Trophoblast cell (in vitro differentiated cells and primary cell): ENCODE results near the gene SSNA1.

Experiments
- DNase-seq, 2 donors: peaks; one replicate each; pipeline ENCODE4 v3.0.0-alpha.2; 2016
- H2AFZ ChIP-seq: 2 replicates; pipeline ENCODE4 v1.6.1; 2013; ENCODE audit warnings: low read length, moderate library complexity, mild to moderate bottlenecking; ENCODE audit not compliant: insufficient read depth, poor library complexity
- H2AK5ac ChIP-seq: 2 replicates; pipeline ENCODE4 v1.6.1; 2013; ENCODE audit warnings: mild to moderate bottlenecking, low read length
- H2BK120ac ChIP-seq: 2 replicates; pipeline ENCODE4 v1.6.1; 2013; ENCODE audit warnings: low read length, mild to moderate bottlenecking, moderate library complexity; ENCODE audit not compliant: insufficient read depth, poor library complexity
- H2BK12ac ChIP-seq: 2 replicates; pipeline ENCODE4 v1.6.1; 2013; ENCODE audit warnings: mild to moderate bottlenecking, low read length, moderate library complexity
- H2BK5ac ChIP-seq: 2 replicates; pipeline ENCODE4 v1.6.1; 2013; ENCODE audit warnings: low read length, low read depth, moderate library complexity, mild to moderate bottlenecking; ENCODE audit not compliant: poor library complexity
- H3K14ac ChIP-seq: 2 replicates; pipeline ENCODE4 v1.6.1; 2013; ENCODE audit warnings: mild to moderate bottlenecking, low read length
- H3K18ac ChIP-seq: 2 replicates; pipeline ENCODE4 v1.6.1; 2013; ENCODE audit warnings: mild to moderate bottlenecking, low read length
- H3K23ac ChIP-seq: 2 replicates; pipeline ENCODE4 v1.6.1; 2013; ENCODE audit warnings: low read length
- H3K27ac ChIP-seq: 2 replicates; pipeline ENCODE4 v1.5.1; 2013; ENCODE audit warnings: low read depth, mild to moderate bottlenecking, inconsistent platforms, low read length, moderate library complexity
- H3K27me3 ChIP-seq: 2 replicates; pipeline ENCODE4 v1.6.1; 2013; ENCODE audit warnings: inconsistent platforms, mild to moderate bottlenecking, low read length, moderate library complexity; ENCODE audit not compliant: insufficient read depth
- H3K36me3 ChIP-seq, 2 experiments: 1 replicate in 1 of 2; 2 replicates in 1 of 2; pipeline ENCODE4 v1.6.1; 2013; ENCODE audit warnings: low read length in 2 of 2, mild to moderate bottlenecking in 2 of 2, moderate library complexity in 1 of 2; ENCODE audit not compliant: insufficient read depth in 2 of 2, control insufficient read depth in 1 of 2
- H3K4ac ChIP-seq: 2 replicates; pipeline ENCODE4 v1.6.1; 2013; ENCODE audit warnings: low read depth, mild to moderate bottlenecking, low read length, moderate library complexity
- H3K4me1 ChIP-seq, 2 experiments: 1 replicate in 1 of 2; 2 replicates in 1 of 2; pipeline ENCODE4 v1.6.1; 2013; ENCODE audit warnings: low read length in 2 of 2, mild to moderate bottlenecking in 2 of 2, moderate library complexity in 1 of 2; ENCODE audit not compliant: insufficient read depth in 2 of 2, control insufficient read depth in 1 of 2
- H3K4me2 ChIP-seq: 2 replicates; pipeline ENCODE4 v1.6.1; 2013; ENCODE audit warnings: inconsistent platforms, mild to moderate bottlenecking, low read length, moderate library complexity
- H3K4me3 ChIP-seq: 2 replicates; pipeline ENCODE4 v1.5.1; 2013; ENCODE audit warnings: mild to moderate bottlenecking, low read depth, low read length, inconsistent platforms
- H3K79me1 ChIP-seq: one replicate; pipeline ENCODE4 v1.6.1; 2013; ENCODE audit warnings: low read length
- H3K79me2 ChIP-seq: 2 replicates; pipeline ENCODE4 v1.6.1; 2013; ENCODE audit warnings: low read length, mild to moderate bottlenecking; ENCODE audit not compliant: control insufficient read depth, insufficient read depth, poor library complexity
- H3K9ac ChIP-seq: 2 replicates; pipeline ENCODE4 v1.6.1; 2013; ENCODE audit warnings: mild to moderate bottlenecking, low read length
- H3K9me3 ChIP-seq: 2 replicates; pipeline ENCODE4 v1.6.1; 2013; ENCODE audit warnings: low read depth, mild to moderate bottlenecking, control low read depth, inconsistent platforms, low read length; ENCODE audit not compliant: insufficient read depth
- H4K12ac ChIP-seq: 2 replicates; pipeline ENCODE4 v1.6.1; 2013; ENCODE audit warnings: low read depth, mild to moderate bottlenecking, low read length, moderate library complexity
- H4K8ac ChIP-seq: 2 replicates; pipeline ENCODE4 v1.6.1; 2013; ENCODE audit warnings: low read depth, mild to moderate bottlenecking, low read length, moderate library complexity
- H4K91ac ChIP-seq: one replicate; pipeline ENCODE4 v1.6.1; 2013; ENCODE audit warnings: low read depth, mild to moderate bottlenecking, low read length, moderate library complexity
- WGBS: extraction: QIAGEN DNeasy Blood & Tissue Kit; methylation state at CpG from one replicate; pipeline ENCODE4 v1.1.7; 2013; ENCODE audit warnings: missing lambda C conversion rate; ENCODE audit not compliant: insufficient read length, insufficient coverage; ENCODE audit errors: extremely low coverage; 5-methylcytosine and 5-hydroxymethylcytosine counted together

Gene SSNA1

DNA sequence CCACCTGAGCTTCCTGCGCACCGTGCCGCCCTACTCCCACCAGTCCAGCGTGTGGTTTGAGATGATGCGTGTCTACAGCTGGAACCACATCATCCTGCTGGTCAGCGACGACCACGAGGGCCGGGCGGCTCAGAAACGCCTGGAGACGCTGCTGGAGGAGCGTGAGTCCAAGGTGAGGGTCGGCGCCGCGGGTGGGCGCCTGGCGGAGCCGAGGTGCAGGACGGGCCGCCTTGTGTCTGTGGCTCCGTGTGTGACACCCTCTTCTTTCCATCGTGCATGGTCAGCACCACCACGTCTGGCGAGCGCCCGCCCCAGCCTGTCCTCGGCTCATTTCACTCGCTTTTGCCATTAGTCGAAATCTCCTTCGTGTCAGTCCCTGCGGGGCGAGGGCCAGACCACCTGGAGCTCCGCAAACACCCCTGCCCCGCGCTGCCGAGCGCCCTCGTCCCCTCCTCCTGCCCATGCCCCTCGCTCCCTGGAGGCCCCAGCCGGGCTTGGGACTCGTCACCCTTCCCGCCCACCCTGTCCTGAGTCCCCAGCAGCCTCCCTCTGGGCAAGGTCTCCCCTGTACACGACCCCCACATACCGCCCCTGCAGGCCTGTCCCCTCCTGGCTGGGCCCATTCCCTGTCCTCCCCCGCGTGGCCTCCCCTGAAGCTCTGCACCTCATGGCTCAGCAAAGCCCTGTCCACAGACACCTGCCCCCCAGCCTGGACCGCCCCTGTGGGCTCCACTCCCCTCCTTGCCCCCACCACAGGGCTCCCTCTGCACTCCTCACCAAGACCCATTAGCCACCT is 42.5 kb upstream of the SSNA1 start:
- H3K4me3 ChIP-seq, result no peak overlapping the region
- DNase-seq, result no peak
- H3K79me1 ChIP-seq, result no peaks in the 10 kb centered on the region
- no peak overlapping the region for H4K91ac ChIP-seq
- H3K9ac ChIP-seq, result no peak overlapping the region
- H2AFZ ChIP-seq, result no peak overlapping the region
- no peak overlapping the region for H2BK120ac ChIP-seq
- H3K23ac ChIP-seq, result no peak overlapping the region
- no peak overlapping the region for H3K18ac ChIP-seq
- H3K36me3 ChIP-seq, result no peaks in the 10 kb centered on the region
- H3K4me2 ChIP-seq, result no peak overlapping the region
- peaks cover 13% of the 10 kb centered on the region for H3K9me3 ChIP-seq
- no peaks in the 10 kb centered on the region for H3K79me2 ChIP-seq
- H3K4ac ChIP-seq, result no peak overlapping the region
- H3K27me3 ChIP-seq, result peaks cover 2% of the 10 kb centered on the region
- H2AK5ac ChIP-seq, result no peak overlapping the region
- no peak overlapping the region for H2BK5ac ChIP-seq
- H3K4me1 ChIP-seq, result no peaks in the 10 kb centered on the region
- H2BK12ac ChIP-seq, result no peak overlapping the region
- no peak overlapping the region for H4K8ac ChIP-seq
- no peak overlapping the region for H3K27ac ChIP-seq
- H3K14ac ChIP-seq, result no peak overlapping the region
- H4K12ac ChIP-seq, result no peak overlapping the region
- no CpG with 5 or more reads among the region's 49 CpGs for WGBS

DNA sequence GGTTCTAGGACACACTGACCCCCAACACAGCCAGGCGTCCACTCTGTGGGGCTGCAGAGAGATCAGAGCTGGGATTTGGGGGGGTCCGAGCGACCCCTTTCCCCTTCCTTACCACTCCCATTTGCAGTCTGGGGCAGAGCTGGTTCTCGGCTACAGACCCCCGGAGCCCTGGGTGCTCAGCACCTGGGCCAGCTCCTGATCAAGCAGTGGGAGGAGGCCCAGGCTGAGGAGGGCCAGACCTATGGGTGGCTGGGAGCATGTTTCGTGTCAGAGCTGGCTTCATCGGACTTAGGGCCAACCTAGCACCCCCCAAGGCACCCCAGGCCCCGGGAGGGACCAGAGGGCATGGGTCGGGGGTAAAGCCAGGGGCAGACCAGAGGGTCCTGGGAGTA is 42.0 kb upstream of the SSNA1 start:
- Histone ChIP-seq H2AFZ (no peak overlapping the region), H3K79me1 (no peaks in the 10 kb centered on the region), H2BK12ac (no peak overlapping the region), H2BK5ac (no peak overlapping the region), H4K8ac (no peak overlapping the region), H3K14ac (no peak overlapping the region), H4K12ac (no peak overlapping the region), H3K4me3 (no peak overlapping the region), H3K9ac (no peak overlapping the region), H3K79me2 (no peaks in the 10 kb centered on the region), H3K23ac (no peak overlapping the region), H3K4ac (no peak overlapping the region), H3K36me3 (no peaks in the 10 kb centered on the region), H3K27ac (no peak overlapping the region), H3K4me2 (no peak overlapping the region), H3K4me1 (no peaks in the 10 kb centered on the region), H2BK120ac (no peak overlapping the region), H2AK5ac (no peak overlapping the region), H3K18ac (no peak overlapping the region), H3K27me3 (no peaks in the 10 kb centered on the region), H4K91ac (no peak overlapping the region), H3K9me3 (peaks cover 12% of the 10 kb centered on the region)
- no CpG with 5 or more reads among the region's 9 CpGs for WGBS
- no peak for DNase-seq

GRCh38 chr9:137147091-137147792 is 41.2 kb upstream of the SSNA1 start:
- H2AK5ac ChIP-seq, result no peak overlapping the region
- H4K91ac ChIP-seq, result no peak overlapping the region
- no peak overlapping the region for H3K4ac ChIP-seq
- H3K4me3 ChIP-seq, result peak overlapping the region; percentile 25
- no peaks in the 10 kb centered on the region for H3K27me3 ChIP-seq
- DNase-seq, result no peak
- no peak overlapping the region for H3K27ac ChIP-seq
- H3K23ac ChIP-seq, result no peak overlapping the region
- no peak overlapping the region for H4K8ac ChIP-seq
- no peak overlapping the region for H3K18ac ChIP-seq
- peaks cover 10% of the 10 kb centered on the region for H3K9me3 ChIP-seq
- H2AFZ ChIP-seq, result no peak overlapping the region
- no CpG with 5 or more reads among the region's 26 CpGs for WGBS
- H3K9ac ChIP-seq, result no peak overlapping the region
- H2BK5ac ChIP-seq, result no peak overlapping the region
- no peak overlapping the region for H3K4me2 ChIP-seq
- no peaks in the 10 kb centered on the region for H3K36me3 ChIP-seq
- no peak overlapping the region for H3K14ac ChIP-seq
- H3K4me1 ChIP-seq, result no peaks in the 10 kb centered on the region
- no peak overlapping the region for H2BK12ac ChIP-seq
- H3K79me2 ChIP-seq, result no peaks in the 10 kb centered on the region
- H2BK120ac ChIP-seq, result no peak overlapping the region
- H3K79me1 ChIP-seq, result no peaks in the 10 kb centered on the region
- H4K12ac ChIP-seq, result no peak overlapping the region

- Histone ChIP-seq H2BK12ac (no peak overlapping the region), H4K8ac (no peak overlapping the region), H3K27me3 (no peaks in the 10 kb centered on the region), H3K79me2 (no peaks in the 10 kb centered on the region), H3K9ac (no peak overlapping the region), H3K4me3 (no peak overlapping the region), H2AFZ (no peak overlapping the region), H2BK5ac (no peak overlapping the region), H3K27ac (no peak overlapping the region), H4K12ac (no peak overlapping the region), H4K91ac (no peak overlapping the region), H2AK5ac (no peak overlapping the region), H3K79me1 (no peaks in the 10 kb centered on the region), H3K23ac (no peak overlapping the region), H3K4me2 (no peak overlapping the region), H3K18ac (no peak overlapping the region), H3K14ac (no peak overlapping the region), H3K4me1 (no peaks in the 10 kb centered on the region), H2BK120ac (no peak overlapping the region), H3K4ac (no peak overlapping the region), H3K36me3 (no peaks in the 10 kb centered on the region), H3K9me3 (peaks cover 11% of the 10 kb centered on the region)
- WGBS, result no CpG with 5 or more reads among the region's 24 CpGs
- no peak for DNase-seq
These were observed 40.7 kb upstream of the SSNA1 start for GRCh38 chr9:137147793-137148160.
